Fibroblast of lung (primary cell): ENCODE data around the gene DAZ2. TPM values are rescaled to one million over a fixed set of nuclear protein-coding genes. Genes with fewer than 3 reads are reported as not detected.

Source experiments
- polyA plus RNA-seq, 2 donors: library from polyadenylated mRNA; depleted of rRNA in 1 of 2; stranded (reverse) in 1 of 2; unstranded in 1 of 2; fragments of >200 nt; gene quantifications; 2 replicates each; pipeline ENCODE4 v1.2.1, GENCODE V29; 2011 to 2012; ENCODE audit warnings: missing spikeins in 1 of 2
- total RNA-seq: library from RNA; depleted of rRNA; stranded (reverse); fragments of >200 nt; gene quantifications from 2 replicates; pipeline ENCODE4 v1.2.1, GENCODE V29; 2014

The DAZ2 gene
- total and polyA plus RNA-seq, 2 donors (not counting 1 experiment from before 2014, with no cell fraction given): not detected

Other genes with a start within 250 kb of the DAZ2 start
- gene BPY2, start 235.3 kb upstream of the DAZ2 start, total RNA-seq: not detected in 2 replicates
- not detected in 2 replicates for gene BPY2, start 235.3 kb upstream of the DAZ2 start, polyA plus RNA-seq
- gene DAZ1, start 20.5 kb upstream of the DAZ2 start, total RNA-seq: not detected in 2 replicates
- gene DAZ1, start 20.5 kb upstream of the DAZ2 start, polyA plus RNA-seq: not detected in 2 replicates